Endothelial cell of umbilical vein (primary cell): ENCODE results near the gene CAPS. TPM values are rescaled to one million over a fixed set of nuclear protein-coding genes. Genes with fewer than 3 reads are reported as not detected.

Experiments
- BruUV-seq: library from RNA; stranded (reverse); fragments of 400-500 nt; replicated peaks from 2 replicates; lab custom pipeline; 2021; lab: Mats Ljungman, UMichigan
- CTCF ChIA-PET: fragments of 300-600, 350-600 bp; sonication (Branson Sonifier 250); formaldehyde crosslinking; loops from one replicate; lab custom pipeline; 2021; ENCODE audit warnings: antibody characterized with exemption, inconsistent platforms; lab: Charles Lee
- POLR2A ChIA-PET: fragments of 300-600, 350-600 bp; sonication (Branson Sonifier 250); formaldehyde crosslinking; loops from one replicate; lab custom pipeline; 2021; ENCODE audit warnings: antibody characterized with exemption, inconsistent platforms; lab: Charles Lee
- DNase-seq: peaks from one replicate; pipeline ENCODE4 v3.0.0-alpha.2; 2011; ENCODE audit warnings: low read depth, low spot score
- FAIRE-seq: peaks from 2 replicates; lab custom pipeline; 2011; peaks lifted over from hg19 to GRCh38; lab: Jason Lieb, UNC
- H2AFZ ChIP-seq: 2 replicates; pipeline ENCODE4 v1.6.0; 2012; ENCODE audit warnings: low read depth, low read length, control low read depth, inconsistent platforms
- H3K27ac ChIP-seq: 2 replicates; pipeline ENCODE4 v1.5.1; 2011; ENCODE audit warnings: low read depth, mild to moderate bottlenecking, control low read depth, low read length, moderate library complexity; ENCODE audit not compliant: insufficient read depth
- H3K27me3 ChIP-seq, 2 experiments: 2 replicates each; pipeline versions ENCODE4 v1.6.0 to v1.6.1; 2011; ENCODE audit warnings: low read length in 2 of 2, mixed read lengths in 1 of 2; ENCODE audit not compliant: control insufficient read depth in 2 of 2, insufficient read depth in 2 of 2
- H3K36me3 ChIP-seq, 2 experiments: 2 replicates in 1 of 2; 3 replicates in 1 of 2; pipeline ENCODE4 v1.5.1; 2011; ENCODE audit warnings: low read length in 2 of 2, mild to moderate bottlenecking in 1 of 2, moderate library complexity in 1 of 2; ENCODE audit not compliant: control insufficient read depth in 2 of 2, insufficient read depth in 2 of 2; ENCODE audit errors: extremely low read depth in 1 of 2
- H3K4me1 ChIP-seq: 3 replicates; pipeline ENCODE4 v1.5.1; 2011; ENCODE audit warnings: mild to moderate bottlenecking, low read length; ENCODE audit not compliant: control insufficient read depth, insufficient read depth; ENCODE audit errors: extremely low read depth
- H3K4me2 ChIP-seq: 2 replicates; pipeline ENCODE4 v1.6.1; 2011; ENCODE audit warnings: low read length, control low read depth, mixed read lengths; ENCODE audit not compliant: insufficient read depth
- H3K4me3 ChIP-seq, 3 experiments: fragments of 200-600 bp in 1 of 3; sonication (generic), shearing (Covaris generic) in 1 of 3; replicated peaks in 1 of 3; 2 replicates each; pipeline ENCODE4 v1.5.1; 2011 to 2016; ENCODE audit warnings: control low read depth in 3 of 3, low read length in 3 of 3, mild to moderate bottlenecking in 2 of 3, inconsistent platforms in 1 of 3, low read depth in 1 of 3, moderate library complexity in 1 of 3; ENCODE audit not compliant: insufficient read depth in 1 of 3
- H3K79me2 ChIP-seq: 2 replicates; pipeline ENCODE4 v1.6.0; 2012; ENCODE audit warnings: low read length, inconsistent platforms; ENCODE audit not compliant: control insufficient read depth, insufficient read depth
- H3K9ac ChIP-seq: replicated peaks from 2 replicates; pipeline ENCODE3; 2011; ENCODE audit warnings: low read length, control low read depth; ENCODE audit not compliant: insufficient read depth; ENCODE audit errors: extremely low read depth
- H3K9me1 ChIP-seq: replicated peaks from 3 replicates; pipeline ENCODE4 v1.6.0; 2011; ENCODE audit warnings: mild to moderate bottlenecking, low read length; ENCODE audit not compliant: control insufficient read depth, insufficient read depth; ENCODE audit errors: extremely low read depth
- H3K9me3 ChIP-seq: replicated peaks from 2 replicates; pipeline ENCODE4 v1.5.1; 2012; ENCODE audit warnings: low read length, inconsistent platforms; ENCODE audit not compliant: control insufficient read depth, insufficient read depth
- H4K20me1 ChIP-seq: replicated peaks from 2 replicates; pipeline ENCODE3; 2011; ENCODE audit warnings: mild to moderate bottlenecking, low read length; ENCODE audit not compliant: control insufficient read depth, insufficient read depth; ENCODE audit errors: extremely low read depth
- FOS ChIP-seq: IDR thresholded peaks from 2 replicates; pipeline ENCODE4 v1.6.1; 2011; ENCODE audit warnings: mild to moderate bottlenecking, low read length, moderate library complexity, borderline replicate concordance; ENCODE audit not compliant: insufficient read depth
- GATA2 ChIP-seq: IDR thresholded peaks from 2 replicates; pipeline ENCODE4 v1.7.0; 2011; ENCODE audit warnings: low read depth, mild to moderate bottlenecking, moderate library complexity, mixed read lengths, low read length; ENCODE audit not compliant: insufficient read length, insufficient read depth
- JUN ChIP-seq: IDR thresholded peaks from 2 replicates; pipeline ENCODE4 v1.6.1; 2011; ENCODE audit warnings: borderline replicate concordance, low read depth; ENCODE audit not compliant: insufficient read length, insufficient read depth
- POLR2A ChIP-seq: IDR thresholded peaks from 2 replicates; pipeline ENCODE4 v1.6.1; 2012; ENCODE audit warnings: low read depth, mild to moderate bottlenecking, control low read depth, low read length
- POLR2AphosphoS5 ChIP-seq: IDR thresholded peaks from 2 replicates; pipeline ENCODE4 v1.6.1; 2012; ENCODE audit warnings: low read depth, mild to moderate bottlenecking, control low read depth, low read length, moderate library complexity; ENCODE audit not compliant: insufficient read depth
- dilution Hi-C: fragments of 300-500 bp; cut with MboI; formaldehyde crosslinking; loops from one replicate; pipeline ENCODE4 v1.15.0; 2019; ENCODE audit warnings: low sequenced_read_pairs; ENCODE audit not compliant: extremely low pct_ligation_motif_present
- intact Hi-C: fragments of 100-400 bp; cut with micrococcal nuclease; formaldehyde crosslinking; loops from one replicate; pipeline ENCODE4 v1.10.0; 2022
- polyA plus RNA-seq, 4 experiments: library from polyadenylated mRNA; depleted of rRNA in 3 of 4; stranded (reverse) in 3 of 4; unstranded in 1 of 4; fragments of >200 nt; gene quantifications; 2 replicates each; pipeline versions ENCODE4 v1.2.1 to v1.2.3, GENCODE V29; 2011 to 2012; ENCODE audit warnings: missing spikeins in 1 of 4
- total RNA-seq: library from RNA; stranded (reverse); gene quantifications from 2 replicates; pipeline ENCODE4 v1.2.3, GENCODE V29; 2021
- TF ChIP-seq, protein P1 (sequence below): IDR thresholded peaks from 2 replicates; pipeline ENCODE4 v1.6.1; 2011; ENCODE audit not compliant: insufficient read depth, insufficient read length
- TF ChIP-seq, protein P2 (sequence below), 2 donors: IDR thresholded peaks; 1 replicate in 1 of 2; 2 replicates in 1 of 2; pipeline ENCODE4 v1.5.1; 2011; ENCODE audit warnings: low read length in 2 of 2, mild to moderate bottlenecking in 2 of 2, moderate library complexity in 2 of 2, control low read depth in 1 of 2, inconsistent platforms in 1 of 2, low read depth in 1 of 2; ENCODE audit not compliant: insufficient read depth in 1 of 2; ENCODE audit errors: extremely low read depth in 1 of 2

The CAPS gene
- total and polyA plus RNA-seq, 2 donors (not counting 3 experiments of a cell fraction or from before 2014, with no cell fraction given): 6.9 to 8.9 TPM

DNA sequence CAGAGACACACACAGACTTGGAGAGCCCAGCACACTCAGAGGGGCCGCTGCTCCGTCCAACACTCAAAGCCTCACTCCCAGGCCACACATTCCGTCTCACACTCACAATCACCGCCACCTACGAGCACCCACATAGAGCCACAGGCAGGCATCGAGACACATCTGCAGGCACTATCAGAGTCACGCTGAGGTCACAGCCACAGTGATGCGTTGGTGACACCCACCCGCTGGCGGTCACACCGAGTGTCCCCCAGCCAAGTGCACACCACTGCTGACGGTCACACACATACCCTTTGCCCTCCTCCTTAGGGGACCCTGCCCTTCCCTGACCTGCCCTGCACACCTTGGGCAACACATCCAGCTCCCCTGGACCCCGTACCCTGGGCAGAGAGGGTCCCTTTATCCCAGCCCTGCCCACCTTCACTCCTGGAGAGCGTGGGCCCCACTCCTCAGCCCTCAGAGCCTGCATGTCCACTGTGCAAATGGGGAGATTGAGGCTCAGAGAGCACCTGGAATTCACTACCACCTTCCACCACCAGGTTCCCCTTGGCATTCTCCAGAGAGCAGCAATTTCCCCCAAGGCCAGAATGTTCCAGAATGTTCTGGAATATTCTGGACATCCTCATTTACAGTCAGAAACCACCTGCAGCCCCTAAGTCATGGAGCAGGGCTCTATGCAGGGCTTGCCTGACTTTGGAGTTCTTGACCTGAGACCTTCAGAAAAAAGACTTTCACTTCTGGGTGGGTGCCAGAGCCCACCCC is 49.1 kb upstream of the CAPS start:
- POLR2A ChIA-PET: interaction anchor here (0.6 kb wide), 1 partner anchor 130 kb away, joined by 3 read pairs; no protein-coding TSS in a partner anchor
- no peak overlapping the region for H2AFZ ChIP-seq
- no peak for TF ChIP-seq POLR2A
- TF ChIP-seq GATA2: no peak
- no peak for TF ChIP-seq FOS
- TF ChIP-seq POLR2AphosphoS5: no peak
- H3K9me1 ChIP-seq: no peaks in the 10 kb centered on the region
- no peaks in the 10 kb centered on the region for H3K79me2 ChIP-seq
- no peaks in the 10 kb centered on the region for H3K4me1 ChIP-seq
- CTCF ChIA-PET: no interaction called here
- H3K9ac ChIP-seq: no peak overlapping the region
- H3K4me3 ChIP-seq: no peak overlapping the region
- FAIRE-seq (no peak), DNase-seq (no peak)
- H3K27me3 ChIP-seq: no peaks in the 10 kb centered on the region
- intact Hi-C loops: no loop called here
- BruUV-seq: no TSS peak
- H3K36me3 ChIP-seq: no peaks in the 10 kb centered on the region
- no peak overlapping the region for H3K27ac ChIP-seq
- no peaks in the 10 kb centered on the region for H3K9me3 ChIP-seq
- dilution Hi-C loops: no loop called here
- no peaks in the 10 kb centered on the region for H4K20me1 ChIP-seq
- no peak overlapping the region for H3K4me2 ChIP-seq

DNA sequence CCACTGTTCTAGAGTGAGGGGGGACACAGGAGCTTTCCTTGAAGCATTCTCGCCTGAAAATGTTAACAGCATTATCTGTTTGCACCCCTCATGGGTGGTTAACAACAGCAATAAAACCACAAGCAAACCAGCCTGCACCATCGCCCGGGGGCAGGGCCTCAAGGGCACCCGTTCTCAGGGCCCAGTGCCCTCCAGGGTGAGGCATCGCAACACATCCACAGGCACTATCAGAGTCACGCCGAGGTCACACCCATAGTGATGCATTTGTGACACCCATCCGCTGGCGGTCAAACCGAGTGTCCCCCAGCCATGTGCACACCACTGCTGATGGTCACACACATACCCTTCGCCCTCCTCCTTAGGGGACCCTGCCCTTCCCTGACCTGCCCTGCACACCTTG is 48.3 kb upstream of the CAPS start:
- DNase-seq (no peak), FAIRE-seq (no peak)
- intact Hi-C loops: no loop called here
- H3K27me3 ChIP-seq: no peaks in the 10 kb centered on the region
- H3K4me1 ChIP-seq: no peaks in the 10 kb centered on the region
- H2AFZ ChIP-seq: no peak overlapping the region
- H3K9me1 ChIP-seq: no peaks in the 10 kb centered on the region
- no peak overlapping the region for H3K4me3 ChIP-seq
- no TSS peak for BruUV-seq
- H3K36me3 ChIP-seq: no peaks in the 10 kb centered on the region
- no peak for TF ChIP-seq FOS
- TF ChIP-seq POLR2A: no peak
- TF ChIP-seq, protein P1, sequence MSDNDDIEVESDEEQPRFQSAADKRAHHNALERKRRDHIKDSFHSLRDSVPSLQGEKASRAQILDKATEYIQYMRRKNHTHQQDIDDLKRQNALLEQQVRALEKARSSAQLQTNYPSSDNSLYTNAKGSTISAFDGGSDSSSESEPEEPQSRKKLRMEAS: no peak
- TF ChIP-seq POLR2AphosphoS5: no peak
- TF ChIP-seq JUN: no peak
- TF ChIP-seq, protein P2, sequence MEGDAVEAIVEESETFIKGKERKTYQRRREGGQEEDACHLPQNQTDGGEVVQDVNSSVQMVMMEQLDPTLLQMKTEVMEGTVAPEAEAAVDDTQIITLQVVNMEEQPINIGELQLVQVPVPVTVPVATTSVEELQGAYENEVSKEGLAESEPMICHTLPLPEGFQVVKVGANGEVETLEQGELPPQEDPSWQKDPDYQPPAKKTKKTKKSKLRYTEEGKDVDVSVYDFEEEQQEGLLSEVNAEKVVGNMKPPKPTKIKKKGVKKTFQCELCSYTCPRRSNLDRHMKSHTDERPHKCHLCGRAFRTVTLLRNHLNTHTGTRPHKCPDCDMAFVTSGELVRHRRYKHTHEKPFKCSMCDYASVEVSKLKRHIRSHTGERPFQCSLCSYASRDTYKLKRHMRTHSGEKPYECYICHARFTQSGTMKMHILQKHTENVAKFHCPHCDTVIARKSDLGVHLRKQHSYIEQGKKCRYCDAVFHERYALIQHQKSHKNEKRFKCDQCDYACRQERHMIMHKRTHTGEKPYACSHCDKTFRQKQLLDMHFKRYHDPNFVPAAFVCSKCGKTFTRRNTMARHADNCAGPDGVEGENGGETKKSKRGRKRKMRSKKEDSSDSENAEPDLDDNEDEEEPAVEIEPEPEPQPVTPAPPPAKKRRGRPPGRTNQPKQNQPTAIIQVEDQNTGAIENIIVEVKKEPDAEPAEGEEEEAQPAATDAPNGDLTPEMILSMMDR (IDR thresholded peaks at IDR 0.05; ENCODE audit: extremely low read depth in 1 of 2, insufficient read depth in 1 of 2, low read depth in 1 of 2, low read length in 2 of 2): no peak
- no peak overlapping the region for H3K27ac ChIP-seq
- ChIA-PET CTCF (no interaction called here), POLR2A (no interaction called here)
- H4K20me1 ChIP-seq: no peaks in the 10 kb centered on the region
- dilution Hi-C loops: no loop called here
- H3K79me2 ChIP-seq: no peaks in the 10 kb centered on the region
- no peak overlapping the region for H3K9ac ChIP-seq
- H3K4me2 ChIP-seq: no peak overlapping the region
- H3K9me3 ChIP-seq: no peaks in the 10 kb centered on the region
